Uterus (tissue), 2 donors: ENCODE measurements around the gene NUDT6.

Experiments
- CTCF ChIP-seq, 4 experiments: fragments of 200-600 bp in 2 of 4; fragments of 450-650 bp in 2 of 4; sonication (generic) in 2 of 4; IDR thresholded peaks; one replicate each; pipeline ENCODE4 v1.5.1; 2016 to 2019; ENCODE audit warnings: antibody characterized with exemption in 4 of 4, mild to moderate bottlenecking in 2 of 4, moderate library complexity in 1 of 4
- POLR2A ChIP-seq, 2 donors: fragments of 450-650 bp; IDR thresholded peaks; one replicate each; pipeline ENCODE4 v1.6.1; 2016; ENCODE audit warnings: antibody characterized with exemption in 2 of 2, mild to moderate bottlenecking in 1 of 2, moderate library complexity in 1 of 2

- TF ChIP-seq CTCF (IDR thresholded peaks at IDR 0.05) (no peak), POLR2A (IDR thresholded peaks at IDR 0.05) (no peak)
Measured at GRCh38 chr4:122851568-122851967, 70.8 kb downstream of the NUDT6 start.
